Sigmoid colon (tissue), 7 donors: Measurements from ENCODE around the gene SORCS1. TPM values are rescaled to one million over a fixed set of nuclear protein-coding genes. Genes with fewer than 3 reads are reported as not detected.

Source experiments
- DNase-seq: peaks from one replicate; pipeline ENCODE4 v3.0.0-alpha.2; 2019
- H3K27ac ChIP-seq, 4 donors: fragments of 200-600 bp; sonication (generic); one replicate each; pipeline ENCODE4 v1.5.1; 2016 to 2019; ENCODE audit warnings: mild to moderate bottlenecking in 1 of 4
- H3K27me3 ChIP-seq, 3 donors: fragments of 200-600 bp; sonication (generic); one replicate each; pipeline ENCODE4 v1.5.1; 2019; ENCODE audit warnings: mild to moderate bottlenecking in 1 of 3
- H3K36me3 ChIP-seq, 4 donors: fragments of 200-600 bp; sonication (generic); one replicate each; pipeline ENCODE4 v1.5.1; 2016 to 2019
- H3K4me1 ChIP-seq, 4 donors: fragments of 200-600 bp; sonication (generic); one replicate each; pipeline ENCODE4 v1.5.1; 2017 to 2019
- H3K4me3 ChIP-seq, 4 donors: fragments of 200-600 bp; sonication (generic); one replicate each; pipeline ENCODE4 v1.5.1; 2017 to 2019; ENCODE audit warnings: mild to moderate bottlenecking in 2 of 4, moderate library complexity in 1 of 4
- H3K9me3 ChIP-seq, 4 donors: fragments of 200-600 bp in 3 of 4; sonication (generic) in 3 of 4; one replicate each; pipeline versions ENCODE4 v1.5.1 to v1.6.1; 2013 to 2019
- CTCF ChIP-seq, 4 experiments: fragments of 450-650 bp in 3 of 4; fragments of 200-600 bp in 1 of 4; IDR thresholded peaks; one replicate each; pipeline ENCODE4 v1.5.1; 2016 to 2019; ENCODE audit warnings: antibody characterized with exemption in 4 of 4, mild to moderate bottlenecking in 3 of 4, moderate library complexity in 2 of 4
- EP300 ChIP-seq, 4 donors: sonication (generic); formaldehyde crosslinking; IDR thresholded peaks; one replicate each; pipeline ENCODE4 v1.6.1; 2017; ENCODE audit warnings: antibody characterized with exemption in 4 of 4
- POLR2A ChIP-seq, 2 donors: fragments of 450-650 bp; IDR thresholded peaks; one replicate each; pipeline ENCODE4 v1.6.1; 2016; ENCODE audit warnings: antibody characterized with exemption in 2 of 2, mild to moderate bottlenecking in 2 of 2, moderate library complexity in 2 of 2
- POLR2AphosphoS5 ChIP-seq, 4 donors: sonication (generic); formaldehyde crosslinking; IDR thresholded peaks; one replicate each; pipeline ENCODE4 v1.6.1; 2017; ENCODE audit warnings: antibody characterized with exemption in 4 of 4
- WGBS, 2 donors: extraction: QIAGEN DNeasy Blood & Tissue Kit; methylation state at CpG; one replicate each; pipeline ENCODE4 v1.1.7; 2013; 5-methylcytosine and 5-hydroxymethylcytosine counted together
- intact Hi-C: fragments of 100-400 bp; cut with DNase I; formaldehyde crosslinking; loops from one replicate; pipeline ENCODE4 v1.15.1; 2023
- polyA plus RNA-seq, 3 donors: library from polyadenylated mRNA; stranded (reverse); fragments of 200-250 nt; gene quantifications; one replicate each; pipeline ENCODE4 v1.2.3, GENCODE V29; 2013
- total RNA-seq, 4 donors: library from RNA; depleted of rRNA; stranded (reverse); fragments of >200 nt; gene quantifications; one replicate each; pipeline ENCODE4 v1.1.0, GENCODE V29; 2016
- donor health status: healthy with polysubstance abuse.
- donor health status: Bipolar disorder and iron deficiency.
- donor health status: healthy.

SORCS1 gene
- total and polyA plus RNA-seq, 7 donors = 2.5 to 18.3 (median 8.7) TPM; not detected in 1

- 80 to 85% methylated on average over 4 of the region's 4 CpGs for WGBS, 2 donors
- DNase-seq = no peak
- Histone ChIP-seq H3K4me1 (no peaks in the 10 kb centered on the region), H3K9me3 (no peaks in the 10 kb centered on the region), H3K36me3 (no peaks in the 10 kb centered on the region), H3K4me3 (no peak overlapping the region), H3K27me3 (no peaks in the 10 kb centered on the region), H3K27ac (no peak overlapping the region)
- TF ChIP-seq POLR2A (IDR thresholded peaks at IDR 0.05) (no peak), EP300 (IDR thresholded peaks at IDR 0.05) (no peak), CTCF (IDR thresholded peaks at IDR 0.05) (no peak), POLR2AphosphoS5 (IDR thresholded peaks at IDR 0.05) (no peak)
- intact Hi-C loops = no loop called here
Observed at GRCh38 chr10:106775127-106775526, 389.4 kb downstream of the SORCS1 start.

GRCh38 chr10:106772957-106773356 lies 391.5 kb downstream of the SORCS1 start:
- intact Hi-C loops = no loop called here
- H3K27me3 ChIP-seq = no peaks in the 10 kb centered on the region
- H3K4me3 ChIP-seq = no peak overlapping the region
- DNase-seq = no peak
- TF ChIP-seq CTCF (IDR thresholded peaks at IDR 0.05) (no peak), POLR2A (IDR thresholded peaks at IDR 0.05) (no peak), EP300 (IDR thresholded peaks at IDR 0.05) (no peak), POLR2AphosphoS5 (IDR thresholded peaks at IDR 0.05) (no peak)
- H3K4me1 ChIP-seq = no peaks in the 10 kb centered on the region
- 70 to 73% methylated on average over 2 of the region's 2 CpGs for WGBS, 2 donors
- H3K9me3 ChIP-seq = no peaks in the 10 kb centered on the region
- no peaks in the 10 kb centered on the region for H3K36me3 ChIP-seq
- no peak overlapping the region for H3K27ac ChIP-seq

GRCh38 chr10:106771154-106771553 lies 393.4 kb downstream of the SORCS1 start:
- 43 to 46% methylated on average over 2 of the region's 2 CpGs for WGBS, 2 donors
- Histone ChIP-seq H3K27ac (no peak overlapping the region), H3K36me3 (no peaks in the 10 kb centered on the region), H3K4me1 (no peaks in the 10 kb centered on the region), H3K9me3 (no peaks in the 10 kb centered on the region), H3K27me3 (no peaks in the 10 kb centered on the region), H3K4me3 (no peak overlapping the region)
- intact Hi-C loops = no loop called here
- TF ChIP-seq CTCF (IDR thresholded peaks at IDR 0.05) (no peak), POLR2A (IDR thresholded peaks at IDR 0.05) (no peak), EP300 (IDR thresholded peaks at IDR 0.05) (no peak), POLR2AphosphoS5 (IDR thresholded peaks at IDR 0.05) (no peak)
- no peak for DNase-seq

- intact Hi-C loops = no loop called here
- TF ChIP-seq EP300 (IDR thresholded peaks at IDR 0.05) (no peak), CTCF (IDR thresholded peaks at IDR 0.05) (no peak), POLR2A (IDR thresholded peaks at IDR 0.05) (no peak), POLR2AphosphoS5 (IDR thresholded peaks at IDR 0.05) (no peak)
- no peak for DNase-seq
Observed at GRCh38 chr10:106768204-106768603, 396.3 kb downstream of the SORCS1 start.

GRCh38 chr10:106765928-106766327 lies 398.6 kb downstream of the SORCS1 start:
- intact Hi-C loops = no loop called here
- Histone ChIP-seq H3K9me3 (no peaks in the 10 kb centered on the region), H3K27me3 (no peaks in the 10 kb centered on the region), H3K4me3 (no peak overlapping the region), H3K27ac (no peak overlapping the region), H3K4me1 (no peaks in the 10 kb centered on the region), H3K36me3 (no peaks in the 10 kb centered on the region)
- TF ChIP-seq POLR2AphosphoS5 (IDR thresholded peaks at IDR 0.05) (no peak), CTCF (IDR thresholded peaks at IDR 0.05) (no peak), POLR2A (IDR thresholded peaks at IDR 0.05) (no peak), EP300 (IDR thresholded peaks at IDR 0.05) (no peak)
- 73 to 82% methylated on average over 7 of the region's 7 CpGs for WGBS, 2 donors
- DNase-seq = no peak

More at GRCh38 chr10:106768204-106768603, 396.3 kb downstream of the SORCS1 start:
- no peaks in the 10 kb centered on the region for H3K36me3 ChIP-seq
- no peaks in the 10 kb centered on the region for H3K9me3 ChIP-seq
- no peak overlapping the region for H3K4me3 ChIP-seq
- H3K27ac ChIP-seq = no peak overlapping the region
- H3K27me3 ChIP-seq = no peaks in the 10 kb centered on the region
- H3K4me1 ChIP-seq = no peaks in the 10 kb centered on the region
